ENCODE measurements around the gene TMEM238.

Gene TMEM238

DNA sequence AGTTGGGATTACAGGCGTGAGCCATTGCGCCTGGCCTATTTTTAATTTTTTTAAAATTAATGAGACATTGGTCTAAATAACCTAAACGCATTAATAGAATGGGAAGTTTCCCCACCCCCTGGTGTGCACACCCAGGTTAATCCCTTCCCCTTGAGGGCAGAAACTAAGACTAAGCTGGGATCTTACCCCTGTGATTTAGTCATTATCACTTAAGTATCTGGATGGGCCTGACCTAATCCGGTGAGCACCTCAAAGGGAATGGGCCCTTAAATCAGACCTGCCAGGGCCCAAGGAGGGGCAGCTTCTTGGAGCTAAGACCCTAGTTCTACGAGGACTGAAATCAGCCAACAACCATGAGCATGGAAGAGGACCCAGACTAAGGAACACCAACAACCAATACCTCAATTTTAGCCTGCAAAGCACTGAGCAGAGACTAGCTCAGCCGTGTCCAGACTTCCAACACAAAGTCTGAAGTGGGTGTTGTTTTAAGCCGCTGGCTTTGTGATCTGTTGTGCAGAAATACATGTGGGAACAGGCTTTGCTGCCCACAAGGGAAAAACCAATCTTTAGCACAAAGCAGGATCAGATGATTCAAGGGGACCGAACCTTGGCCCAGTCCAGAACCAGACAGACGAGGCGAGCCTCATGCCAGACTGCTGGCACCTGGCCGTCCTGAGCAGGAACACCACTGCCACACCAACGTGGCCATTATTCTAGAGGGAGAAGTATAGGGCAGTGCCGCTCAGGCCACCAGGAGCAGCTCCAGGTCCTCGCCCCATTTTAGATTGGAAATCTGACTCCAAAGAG lies 16.4 kb upstream of the TMEM238 start:
- no peak for DNase-seq

GRCh38 chr19:55398200-55398925 lies 14.3 kb upstream of the TMEM238 start:
- no peak for DNase-seq

DNA sequence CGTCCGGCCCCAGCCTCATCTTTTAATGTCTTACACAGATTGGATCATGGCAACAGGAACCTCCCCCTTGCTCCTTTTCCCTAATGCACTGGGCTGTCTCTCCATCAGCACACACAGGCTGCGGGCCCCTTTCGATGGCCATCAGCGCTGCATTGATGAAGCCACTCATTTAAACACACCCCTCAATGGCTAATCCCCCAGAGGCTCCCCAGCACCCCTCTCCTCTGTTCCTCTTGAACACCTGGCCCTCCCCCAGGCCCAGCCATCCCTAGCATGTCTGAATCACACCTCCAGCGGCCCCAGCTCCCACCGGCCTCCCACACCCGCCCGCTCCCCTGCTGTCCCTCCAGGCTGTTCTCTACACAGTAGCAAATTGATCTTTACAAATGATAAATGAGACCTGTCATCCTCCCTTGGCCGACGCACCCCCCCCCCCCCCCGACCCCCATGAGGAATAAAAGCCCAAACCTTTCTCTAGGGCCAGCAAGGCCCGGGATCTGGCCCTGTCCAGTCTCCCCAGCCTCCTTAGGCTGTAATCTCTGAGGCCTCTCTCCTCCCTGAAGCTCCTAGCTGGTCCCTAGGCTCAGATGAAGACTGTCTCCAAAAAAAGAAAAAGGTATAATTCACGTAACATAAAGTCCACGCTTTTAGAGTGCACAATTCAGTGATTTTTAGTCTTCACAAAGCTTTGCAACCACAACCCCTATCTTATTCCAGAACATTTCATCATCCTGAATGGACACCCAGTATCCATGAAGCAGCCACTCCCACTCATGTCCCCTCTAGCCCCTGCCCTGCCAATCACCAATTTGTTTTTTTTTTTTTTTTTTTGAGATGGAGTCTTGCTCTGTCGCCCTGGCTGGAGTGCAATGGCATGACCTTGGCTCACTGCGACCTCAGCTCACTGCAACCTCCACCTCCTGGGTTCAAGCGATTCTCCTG lies 9.0 kb upstream of the TMEM238 start:
- DNase-seq, result no peak

- no peak for DNase-seq
These were observed 7.9 kb upstream of the TMEM238 start for GRCh38 chr19:55391702-55392615.

GRCh38 chr19:55391191-55391670 lies 7.1 kb upstream of the TMEM238 start:
- DNase-seq, result no peak

DNA sequence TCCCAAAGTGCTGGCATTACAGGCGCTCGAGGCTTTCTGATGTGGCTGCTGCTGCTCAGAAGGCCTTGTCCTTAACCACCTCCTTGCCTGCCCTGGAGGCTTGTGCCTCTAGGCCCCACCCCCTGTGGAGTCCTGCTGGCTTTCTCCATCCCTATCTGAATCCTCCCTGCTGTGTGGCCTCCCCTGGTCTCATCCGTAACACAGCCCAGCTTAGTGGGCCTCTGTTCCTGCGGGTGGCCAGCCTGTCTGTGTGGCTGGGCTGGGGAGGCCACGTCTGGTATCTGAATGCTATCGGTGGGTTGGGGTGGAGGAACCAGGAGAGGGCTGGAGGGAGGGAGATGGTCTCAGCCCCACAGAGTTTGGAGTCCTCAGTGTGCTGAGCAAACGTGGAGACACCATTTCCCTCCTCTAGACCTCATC lies 6.4 kb upstream of the TMEM238 start:
- DNase-seq, result no peak

GRCh38 chr19:55389386-55390317 lies 5.6 kb upstream of the TMEM238 start:
- DNase-seq, result no peak

DNA sequence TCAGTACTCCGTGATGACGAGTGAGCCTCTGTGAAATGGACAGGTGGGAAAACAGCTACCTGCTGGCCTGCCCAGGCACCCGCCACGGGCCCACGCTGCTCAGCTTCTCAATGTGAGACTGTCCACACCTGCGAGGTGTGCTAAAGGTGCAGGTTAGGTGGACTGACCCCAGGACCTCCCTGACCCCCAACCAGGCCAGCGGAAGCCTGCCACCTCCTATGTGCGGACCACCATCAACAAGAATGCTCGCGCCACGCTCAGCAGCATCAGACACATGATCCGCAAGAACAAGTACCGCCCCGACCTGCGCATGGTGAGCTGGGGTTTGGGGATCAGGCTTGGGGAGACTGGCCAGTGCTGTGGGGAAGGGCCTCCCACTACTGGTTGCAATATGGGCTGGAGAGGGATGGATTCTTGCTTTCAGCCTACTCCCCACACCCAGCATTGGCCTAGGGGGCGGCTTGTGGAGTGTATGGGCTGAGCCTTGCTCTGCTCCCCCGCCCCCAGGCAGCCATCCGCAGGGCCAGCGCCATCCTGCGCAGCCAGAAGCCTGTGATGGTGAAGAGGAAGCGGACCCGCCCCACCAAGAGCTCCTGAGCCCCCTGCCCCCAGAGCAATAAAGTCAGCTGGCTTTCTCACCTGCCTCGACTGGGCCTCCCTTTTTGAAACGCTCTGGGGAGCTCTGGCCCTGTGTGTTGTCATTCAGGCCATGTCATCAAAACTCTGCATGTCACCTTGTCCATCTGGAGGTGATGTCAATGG lies 3.8 kb upstream of the TMEM238 start:
- DNase-seq, result no peak

DNA sequence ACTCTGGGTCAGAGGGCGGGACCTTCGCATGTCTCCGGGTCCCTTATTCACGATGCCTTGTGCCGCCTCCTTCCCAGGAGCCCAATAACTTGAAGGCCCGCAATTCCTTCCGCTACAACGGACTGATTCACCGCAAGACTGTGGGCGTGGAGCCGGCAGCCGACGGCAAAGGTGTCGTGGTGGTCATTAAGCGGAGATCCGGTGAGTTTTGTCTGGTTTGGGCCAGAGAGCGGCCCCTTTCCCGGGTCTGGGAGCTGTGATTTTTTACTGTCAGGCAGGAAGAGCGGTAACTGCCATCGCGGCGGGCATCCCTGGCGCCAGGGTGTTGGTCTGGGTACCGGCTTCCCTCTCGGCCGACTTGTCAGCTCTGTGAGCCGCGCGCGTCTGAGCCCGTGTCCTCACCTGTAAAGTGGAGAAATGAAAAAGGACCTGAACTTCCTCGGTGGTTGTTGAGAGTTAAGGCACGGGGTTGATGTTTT lies 2.4 kb upstream of the TMEM238 start:
- DNase-seq, result no peak

DNA sequence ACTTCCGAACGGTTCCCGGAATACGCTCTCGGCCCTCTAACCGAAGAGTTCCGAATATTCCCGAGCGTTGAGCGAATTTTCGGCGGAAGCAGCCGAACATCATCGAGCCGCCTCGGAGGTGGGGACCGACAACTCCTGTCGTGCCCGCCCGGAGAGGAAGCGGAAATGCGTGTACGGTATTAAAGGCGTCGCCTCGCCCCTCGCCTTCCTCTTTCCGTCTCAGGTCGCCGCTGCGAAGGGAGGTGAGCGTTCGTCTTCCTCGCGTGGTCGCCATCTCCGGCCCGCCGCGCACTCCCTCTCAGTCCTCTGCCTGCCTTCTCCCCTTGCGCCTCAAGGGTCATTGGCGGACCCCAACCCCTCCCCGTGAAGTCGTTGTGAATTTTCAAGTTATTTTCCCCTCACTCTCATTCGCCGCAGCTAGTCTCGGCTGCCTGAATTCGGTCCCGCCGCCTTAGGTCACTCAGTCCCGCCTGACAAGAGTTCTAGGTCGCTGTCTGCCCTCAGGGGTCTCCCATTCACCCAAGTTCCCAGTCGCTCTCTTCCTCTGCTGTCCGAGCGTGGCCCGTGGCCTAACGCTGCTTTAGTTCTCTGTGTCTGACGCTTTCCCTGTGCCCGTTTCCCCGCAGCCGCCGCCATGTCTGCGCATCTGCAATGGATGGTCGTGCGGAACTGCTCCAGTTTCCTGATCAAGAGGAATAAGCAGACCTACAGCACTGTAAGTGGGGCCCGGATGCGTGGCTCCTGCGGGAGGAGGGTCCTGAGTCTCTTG lies 1.8 kb upstream of the TMEM238 start, which contains the start of gene RPL28:
RPL28 (plus strand) TSS at position 209 of the 769 bp plus-strand sequence; CDS start at position 635, 426 bp downstream.
- DNase-seq, result peak; percentile 91

GRCh38 chr19:55384920-55385723 lies 1.0 kb upstream of the TMEM238 start:
- DNase-seq, result peak; percentile 76

- no peak for DNase-seq
These were observed 587 bp downstream of the TMEM238 start for GRCh38 chr19:55383279-55384130.

GRCh38 chr19:55382522-55383054 lies 1.5 kb downstream of the TMEM238 start:
- DNase-seq, result no peak

DNA sequence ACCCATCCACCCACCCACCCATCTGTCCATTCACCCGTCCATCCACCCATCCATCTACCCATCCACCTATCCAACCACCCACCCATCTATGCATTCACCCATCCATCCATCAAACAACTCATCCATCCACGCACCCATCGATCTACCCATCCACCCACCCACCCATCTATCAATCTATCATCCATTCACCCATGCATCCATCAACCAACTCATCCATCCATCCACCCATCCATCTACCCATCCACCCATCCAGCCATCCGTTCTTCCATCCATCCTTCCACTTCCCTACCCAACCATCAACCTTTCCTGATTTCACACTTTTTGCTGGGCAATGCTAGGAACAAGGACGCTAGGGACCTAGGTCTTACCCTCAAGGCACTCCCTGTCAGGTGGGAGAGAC lies 2.1 kb downstream of the TMEM238 start:
- no peak for DNase-seq

DNA sequence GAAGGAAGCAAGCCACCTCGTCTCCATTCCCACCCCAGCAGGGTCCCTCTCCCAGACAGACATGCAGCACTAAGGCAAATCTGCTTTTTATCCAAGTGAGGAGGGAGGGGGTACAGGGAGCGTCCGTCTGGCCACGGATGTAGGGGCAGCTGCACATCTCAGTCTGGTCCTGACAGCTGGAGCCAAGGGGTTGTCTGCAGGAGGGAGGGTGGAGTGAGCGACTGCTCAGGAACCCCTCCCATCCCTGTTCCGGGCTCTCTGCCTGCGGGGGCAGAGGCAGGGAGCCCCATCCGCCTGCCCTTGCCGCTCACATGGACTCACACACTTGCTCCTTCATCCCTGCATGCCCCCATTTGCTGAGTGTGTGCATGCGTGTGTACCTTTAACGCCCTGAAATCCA lies 4.9 kb downstream of the TMEM238 start:
- DNase-seq, result peak; percentile 76

GRCh38 chr19:55377356-55378131 lies 6.5 kb downstream of the TMEM238 start:
- no peak for DNase-seq
